ENCODE data around the gene RMND1.
A peak's percentile ranks its signal among the peaks of the same experiment; 100 is the strongest.

The RMND1 gene

GRCh38 chr6:151372164-151372563 is 79.8 kb downstream of the RMND1 start:
- peaks cover 5% of the 10 kb centered on the region; the same call in 1 of the 2 replicates for H4K20me1 ChIP-seq (ENCODE audit: control insufficient read depth, insufficient read depth, low read depth, low read length)
- TF ChIP-seq EZH2phosphoT487 (IDR thresholded peaks at IDR 0.05; ENCODE audit: borderline replicate concordance, low read length) = no peak
- TF ChIP-seq, protein P1, sequence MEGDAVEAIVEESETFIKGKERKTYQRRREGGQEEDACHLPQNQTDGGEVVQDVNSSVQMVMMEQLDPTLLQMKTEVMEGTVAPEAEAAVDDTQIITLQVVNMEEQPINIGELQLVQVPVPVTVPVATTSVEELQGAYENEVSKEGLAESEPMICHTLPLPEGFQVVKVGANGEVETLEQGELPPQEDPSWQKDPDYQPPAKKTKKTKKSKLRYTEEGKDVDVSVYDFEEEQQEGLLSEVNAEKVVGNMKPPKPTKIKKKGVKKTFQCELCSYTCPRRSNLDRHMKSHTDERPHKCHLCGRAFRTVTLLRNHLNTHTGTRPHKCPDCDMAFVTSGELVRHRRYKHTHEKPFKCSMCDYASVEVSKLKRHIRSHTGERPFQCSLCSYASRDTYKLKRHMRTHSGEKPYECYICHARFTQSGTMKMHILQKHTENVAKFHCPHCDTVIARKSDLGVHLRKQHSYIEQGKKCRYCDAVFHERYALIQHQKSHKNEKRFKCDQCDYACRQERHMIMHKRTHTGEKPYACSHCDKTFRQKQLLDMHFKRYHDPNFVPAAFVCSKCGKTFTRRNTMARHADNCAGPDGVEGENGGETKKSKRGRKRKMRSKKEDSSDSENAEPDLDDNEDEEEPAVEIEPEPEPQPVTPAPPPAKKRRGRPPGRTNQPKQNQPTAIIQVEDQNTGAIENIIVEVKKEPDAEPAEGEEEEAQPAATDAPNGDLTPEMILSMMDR (IDR thresholded peaks at IDR 0.05; ENCODE audit: low read depth, low read length, poor library complexity, severe bottlenecking) = no peak
- H3K27ac ChIP-seq (ENCODE audit: low read depth, low read length) = no peak overlapping the region
- peaks cover 22% of the 10 kb centered on the region for H3K4me1 ChIP-seq (ENCODE audit: control insufficient read depth, low read length)
- no peaks in the 10 kb centered on the region for H3K9me2 ChIP-seq (replicated peaks; ENCODE audit: control insufficient read depth, low read length)
- H3K4me2 ChIP-seq (ENCODE audit: low read length) = no peak overlapping the region
- H3K36me3 ChIP-seq (ENCODE audit: control insufficient read depth, low read length) = peaks cover 57% of the 10 kb centered on the region
- peaks cover 64% of the 10 kb centered on the region for H3K79me2 ChIP-seq (ENCODE audit: control insufficient read depth, low read length)
- H3K9me3 ChIP-seq (ENCODE audit: control insufficient read depth, insufficient read depth, low read length) = no peaks in the 10 kb centered on the region
- H3F3A ChIP-seq (ENCODE audit: control insufficient read depth, insufficient read depth) = 0 out of 2 replicates have a peak, but pooled peaks cover 2% of the 10 kb centered on the region
- no peak overlapping the region for H3K4me3 ChIP-seq (ENCODE audit: low read length)
- no peaks in the 10 kb centered on the region for H3K27me3 ChIP-seq (ENCODE audit: control insufficient read depth, low read length)

- Histone ChIP-seq H3K9me2 (replicated peaks; ENCODE audit: control insufficient read depth, low read length) (no peaks in the 10 kb centered on the region), H3F3A (ENCODE audit: control insufficient read depth, insufficient read depth) (0 out of 2 replicates have a peak, but pooled peaks cover 2% of the 10 kb centered on the region), H3K27me3 (ENCODE audit: control insufficient read depth, low read length) (no peaks in the 10 kb centered on the region), H3K79me2 (ENCODE audit: control insufficient read depth, low read length) (peaks cover 51% of the 10 kb centered on the region), H3K27ac (ENCODE audit: low read depth, low read length) (no peak overlapping the region), H3K4me1 (ENCODE audit: control insufficient read depth, low read length) (peaks cover 6% of the 10 kb centered on the region), H3K9me3 (ENCODE audit: control insufficient read depth, insufficient read depth, low read length) (no peaks in the 10 kb centered on the region), H4K20me1 (ENCODE audit: control insufficient read depth, insufficient read depth, low read depth, low read length) (no peaks in the 10 kb centered on the region; the same call in 1 of the 2 replicates), H3K36me3 (ENCODE audit: control insufficient read depth, low read length) (peaks cover 70% of the 10 kb centered on the region), H3K4me3 (ENCODE audit: low read length) (no peak overlapping the region), H3K4me2 (ENCODE audit: low read length) (no peak overlapping the region)
- no peak for TF ChIP-seq EZH2phosphoT487 (IDR thresholded peaks at IDR 0.05; ENCODE audit: borderline replicate concordance, low read length)
- TF ChIP-seq, protein P1 (IDR thresholded peaks at IDR 0.05; ENCODE audit: low read depth, low read length, poor library complexity, severe bottlenecking) = peak; percentile 16
These were observed 81.3 kb downstream of the RMND1 start for GRCh38 chr6:151370509-151371078.

- Histone ChIP-seq H3K4me3 (ENCODE audit: low read length) (no peak overlapping the region), H3K36me3 (ENCODE audit: control insufficient read depth, low read length) (peaks cover 66% of the 10 kb centered on the region), H3K4me1 (ENCODE audit: control insufficient read depth, low read length) (no peaks in the 10 kb centered on the region), H3K27ac (ENCODE audit: low read depth, low read length) (no peak overlapping the region), H3K4me2 (ENCODE audit: low read length) (no peak overlapping the region), H3K9me3 (ENCODE audit: control insufficient read depth, insufficient read depth, low read length) (no peaks in the 10 kb centered on the region), H4K20me1 (ENCODE audit: control insufficient read depth, insufficient read depth, low read depth, low read length) (peaks cover 3% of the 10 kb centered on the region; the same call in 1 of the 2 replicates), H3K79me2 (ENCODE audit: control insufficient read depth, low read length) (peaks cover 8% of the 10 kb centered on the region), H3K9me2 (replicated peaks; ENCODE audit: control insufficient read depth, low read length) (no peaks in the 10 kb centered on the region), H3K27me3 (ENCODE audit: control insufficient read depth, low read length) (no peaks in the 10 kb centered on the region), H3F3A (ENCODE audit: control insufficient read depth, insufficient read depth) (0 out of 2 replicates have a peak, but pooled peaks cover 7% of the 10 kb centered on the region)
- TF ChIP-seq EZH2phosphoT487 (IDR thresholded peaks at IDR 0.05; ENCODE audit: borderline replicate concordance, low read length) = no peak
- TF ChIP-seq, protein P1 (IDR thresholded peaks at IDR 0.05; ENCODE audit: low read depth, low read length, poor library complexity, severe bottlenecking) = no peak
These were observed 86.7 kb downstream of the RMND1 start for GRCh38 chr6:151365233-151365632.

Data from DOHH2 (cell line).